Fibroblast of villous mesenchyme (primary cell): ENCODE data around the gene TPP1. TPM values are rescaled to one million over a fixed set of nuclear protein-coding genes. Genes with fewer than 3 reads are reported as not detected.

Experiments
- DNase-seq: peaks from one replicate; pipeline ENCODE4 v3.0.0-alpha.2; 2010; ENCODE audit warnings: low read depth
- H3K4me3 ChIP-seq: 2 replicates; pipeline ENCODE4 v1.5.1; 2011; ENCODE audit warnings: low read depth, mild to moderate bottlenecking, low read length
- CTCF ChIP-seq: IDR thresholded peaks from 2 replicates; pipeline ENCODE4 v1.5.1; 2012; ENCODE audit warnings: low read depth, mild to moderate bottlenecking, low read length; ENCODE audit not compliant: insufficient read depth
- total RNA-seq: library from RNA; depleted of rRNA; stranded (reverse); fragments of >200 nt; gene quantifications from 2 replicates; pipeline ENCODE4 v1.2.3, GENCODE V29; 2012

TPP1 gene
- total RNA-seq, 1 donor: 98.4 TPM

GRCh38 chr11:6599881-6600390 is 19.3 kb downstream of the TPP1 start:
- no peak for DNase-seq
- no peak overlapping the region for H3K4me3 ChIP-seq
- TF ChIP-seq CTCF: no peak

DNA sequence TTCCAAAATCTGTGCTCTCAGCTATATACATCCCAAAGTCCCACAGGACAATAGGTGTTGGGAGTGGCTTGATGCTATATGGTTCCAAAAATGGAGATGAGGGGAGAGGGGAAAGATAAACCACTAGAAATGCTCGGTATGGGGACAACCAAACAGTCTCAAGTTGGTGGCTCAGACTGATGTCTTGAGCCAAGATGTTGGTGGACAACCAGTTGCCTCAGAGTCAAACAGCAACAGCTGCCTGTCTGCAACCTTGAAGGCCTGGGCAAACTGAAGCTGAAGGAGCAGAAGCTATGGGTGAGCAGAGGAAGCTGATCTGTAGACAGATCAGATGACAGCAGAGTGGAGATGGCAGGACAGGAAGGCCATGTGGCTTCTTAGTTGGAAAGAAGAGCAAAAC is 19.8 kb downstream of the TPP1 start:
- TF ChIP-seq CTCF: no peak
- no peak for DNase-seq
- H3K4me3 ChIP-seq: no peak overlapping the region

DNA sequence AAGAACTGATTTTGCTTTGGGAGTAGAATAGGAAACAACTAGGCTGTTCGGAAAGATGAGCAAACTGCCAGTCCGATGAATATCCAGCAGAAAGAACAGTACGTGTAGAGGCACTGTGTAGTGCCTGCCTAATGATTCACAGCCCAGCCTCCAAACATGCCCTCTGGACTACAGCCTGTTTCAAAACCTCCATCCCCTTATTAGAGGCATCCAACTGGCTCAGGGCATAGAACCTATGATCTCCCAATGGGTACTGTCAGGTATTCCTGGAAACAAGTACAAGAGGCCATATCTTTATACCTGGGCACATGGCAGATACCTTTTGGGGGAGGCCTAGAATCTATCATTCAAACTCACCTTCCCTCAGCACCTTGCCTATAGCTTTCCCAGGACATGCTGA is 20.7 kb downstream of the TPP1 start:
- H3K4me3 ChIP-seq: no peak overlapping the region
- no peak for TF ChIP-seq CTCF
- no peak for DNase-seq

- DNase-seq: no peak
- H3K4me3 ChIP-seq: no peak overlapping the region
- TF ChIP-seq CTCF: no peak
Measured at GRCh38 chr11:6596239-6596877, 22.9 kb downstream of the TPP1 start.

- no peak overlapping the region for H3K4me3 ChIP-seq
- DNase-seq: no peak
- TF ChIP-seq CTCF: no peak
Measured at GRCh38 chr11:6594142-6594768, 25.0 kb downstream of the TPP1 start.

GRCh38 chr11:6588018-6588417 is 31.2 kb downstream of the TPP1 start:
- no peak for TF ChIP-seq CTCF
- DNase-seq: no peak
- no peak overlapping the region for H3K4me3 ChIP-seq

DNA sequence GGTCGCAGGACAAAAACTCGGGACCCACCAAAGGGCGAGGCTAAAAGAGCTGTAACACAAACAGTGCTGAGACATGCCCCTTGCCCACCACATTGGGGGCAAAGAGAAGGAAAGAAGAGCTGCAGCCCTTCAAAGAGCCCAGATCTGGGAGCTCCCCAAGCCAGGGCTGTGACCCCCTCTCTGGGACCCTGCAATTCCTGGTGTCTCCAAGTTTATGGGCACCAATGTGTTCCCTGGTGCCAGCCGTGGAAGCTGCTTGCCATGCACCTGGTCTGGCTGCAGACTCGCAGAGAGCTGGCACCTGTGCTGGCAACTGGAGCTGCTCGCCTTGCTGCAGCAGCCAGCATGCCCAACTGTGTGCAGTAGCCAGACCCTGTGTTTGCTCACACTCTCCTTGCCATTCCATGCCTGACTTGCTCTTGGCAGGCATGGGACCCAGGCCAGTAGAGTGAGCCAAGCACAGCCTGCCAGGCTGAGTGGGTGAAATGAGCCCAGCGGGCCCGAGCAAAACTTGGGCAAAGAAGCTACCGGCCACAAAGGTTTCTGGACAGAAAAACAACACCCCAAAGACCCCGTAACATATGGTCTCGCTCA is 31.8 kb downstream of the TPP1 start:
- DNase-seq: no peak
- H3K4me3 ChIP-seq: no peak overlapping the region
- no peak for TF ChIP-seq CTCF
